T-helper 1 cell (primary cell): Measurements from ENCODE around the gene SLC45A3.
A peak's percentile ranks its signal among the peaks of the same experiment; 100 is the strongest.

ENCODE experiments used
- DNase-seq, 5 donors: peaks; one replicate each; pipeline ENCODE4 v3.0.0-alpha.2; 2012 to 2020

Gene SLC45A3

GRCh38 chr1:205632669-205633169 lies 47.6 kb downstream of the SLC45A3 start:
- DNase-seq, result no peak

GRCh38 chr1:205631768-205632668 lies 48.3 kb downstream of the SLC45A3 start, which contains the start of gene ELK4:
Gene ELK4, minus strand, starts transcription at chr1:205632011. Its CDS starts 8,129 bp downstream, at chr1:205623882.
- peak; percentile 97 to 100 (median 99) for DNase-seq

DNA sequence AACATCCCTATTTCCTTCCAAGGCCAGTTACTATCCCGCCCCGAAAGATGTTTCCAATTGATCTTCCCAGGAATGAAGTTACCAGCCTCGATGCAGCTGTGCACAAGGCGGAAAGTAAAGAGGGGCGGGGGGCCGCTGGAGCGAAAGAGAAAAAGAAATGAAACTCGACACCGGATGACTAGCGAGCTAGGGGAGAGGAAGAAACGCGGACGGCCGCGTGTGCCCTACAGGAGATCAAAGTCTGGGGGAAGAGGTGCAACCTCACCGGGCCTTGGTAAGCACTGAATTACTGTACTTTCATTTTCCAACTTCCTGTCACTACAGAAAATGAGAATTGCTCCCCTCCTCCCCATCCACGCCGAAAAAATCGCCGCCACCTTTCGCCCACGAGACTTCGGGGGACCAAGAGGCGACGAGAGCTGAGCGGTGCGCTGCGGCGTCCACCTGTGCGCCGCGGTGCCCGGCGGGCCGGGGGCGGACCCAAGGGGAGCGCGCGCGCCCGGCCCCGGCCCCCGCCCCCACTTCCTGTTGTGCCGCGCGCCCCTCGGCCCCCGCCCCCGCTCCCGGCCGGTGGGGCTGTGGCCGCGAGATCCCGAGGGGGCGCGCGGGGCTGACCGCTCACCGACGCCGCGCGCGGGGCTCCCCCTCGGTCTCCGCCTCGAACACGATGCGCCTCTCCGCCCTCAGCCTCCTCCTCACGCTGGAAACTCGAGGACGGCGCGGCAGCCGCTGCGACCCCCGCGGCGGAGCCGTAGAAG lies 49.1 kb downstream of the SLC45A3 start:
- DNase-seq, result peak; percentile 63 to 95 (median 75)

DNA sequence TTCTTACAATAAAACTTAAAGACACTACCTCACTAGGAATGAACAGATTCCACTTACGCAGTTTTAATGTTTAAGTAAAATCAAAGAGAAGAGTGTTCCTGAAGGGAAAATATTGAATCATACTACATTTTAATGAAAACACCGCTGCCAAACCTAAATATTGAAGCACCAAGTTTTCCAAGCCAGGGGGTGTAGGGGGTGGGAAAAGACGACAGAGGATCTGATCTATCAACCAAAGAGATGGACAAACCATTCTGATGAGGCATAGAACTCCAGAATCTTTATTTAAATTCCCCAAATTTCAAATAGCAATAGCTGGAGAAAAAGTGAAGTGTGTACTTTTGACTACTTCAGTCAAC lies 49.7 kb downstream of the SLC45A3 start:
- no peak for DNase-seq

GRCh38 chr1:205630241-205630640 lies 50.1 kb downstream of the SLC45A3 start:
- no peak for DNase-seq

DNA sequence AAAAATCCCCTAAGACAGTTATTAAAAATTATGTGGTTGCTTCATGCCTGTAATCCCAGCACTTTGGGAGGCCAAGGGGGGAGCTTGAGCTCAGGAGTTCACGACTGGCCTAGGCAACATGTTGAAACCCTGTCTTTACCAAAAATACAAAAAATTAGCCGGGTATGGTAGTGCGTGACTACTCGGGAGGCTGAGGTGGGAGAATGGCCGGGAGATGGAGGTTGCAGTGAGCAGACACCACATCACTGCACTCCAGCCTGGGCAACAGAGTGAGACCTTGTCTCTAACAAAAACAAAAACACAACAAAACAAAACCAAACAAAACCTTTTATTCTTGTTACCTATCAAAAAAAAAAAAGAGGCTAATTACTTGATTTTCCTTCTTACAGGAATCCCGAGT lies 50.6 kb downstream of the SLC45A3 start:
- peak in 2 of 5 donors; percentile 5 for DNase-seq

DNA sequence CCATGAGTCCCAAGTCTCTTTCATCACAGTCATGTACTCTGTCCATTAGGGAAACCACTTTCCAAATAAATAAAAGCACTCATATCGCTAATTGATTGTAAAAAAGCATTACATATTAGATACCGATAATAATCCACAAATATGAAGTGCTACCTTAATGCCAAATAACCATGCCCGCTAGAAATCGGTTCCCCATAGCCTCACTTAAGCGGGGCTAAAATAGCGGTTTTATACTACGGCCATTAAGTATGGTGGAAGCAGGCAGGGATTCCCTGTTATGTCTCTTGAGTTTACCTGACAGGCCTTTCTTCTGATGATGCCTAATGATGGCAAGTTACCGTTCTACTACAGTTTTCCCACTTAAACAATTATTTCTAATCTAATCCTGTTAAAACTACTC lies 52.4 kb downstream of the SLC45A3 start:
- no peak for DNase-seq

DNA sequence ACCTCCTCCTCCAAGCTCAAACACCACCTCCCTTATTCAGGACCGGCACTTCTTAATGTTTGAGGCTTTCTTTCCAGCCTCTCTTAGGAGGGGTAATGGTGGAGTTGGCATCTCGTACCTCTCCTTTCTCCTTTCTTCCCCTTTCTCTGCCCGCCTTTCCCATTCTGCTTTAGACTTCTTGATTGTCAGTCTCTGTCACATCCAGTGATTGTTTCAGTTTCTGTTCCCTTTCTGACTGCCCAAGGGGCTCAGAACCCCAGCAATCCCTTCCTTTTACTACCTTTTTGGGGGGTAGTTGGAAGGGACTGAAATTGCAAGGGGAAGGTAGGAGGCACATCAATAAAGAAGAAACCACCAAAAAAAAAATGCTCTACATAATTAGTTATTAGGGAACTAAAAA lies 54.1 kb downstream of the SLC45A3 start:
- DNase-seq, result no peak

DNA sequence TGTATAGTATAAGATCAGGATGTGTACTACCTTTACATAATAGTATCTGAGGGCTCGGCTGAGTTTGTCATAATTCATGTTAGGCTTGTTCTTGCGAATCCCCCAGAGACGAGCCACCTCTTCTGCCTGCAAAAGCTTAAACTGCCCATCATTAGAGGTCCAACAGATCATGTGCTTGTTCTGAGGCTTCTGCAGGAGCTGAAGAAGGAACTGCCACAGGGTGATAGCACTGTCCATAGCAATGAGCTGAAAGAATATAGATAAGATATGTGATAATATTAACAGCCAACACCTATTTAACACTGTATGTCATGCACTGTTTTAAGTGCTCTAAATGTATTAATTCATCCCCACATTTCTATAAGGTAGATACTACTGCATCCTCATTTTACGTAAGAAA lies 56.7 kb downstream of the SLC45A3 start:
- no peak for DNase-seq

DNA sequence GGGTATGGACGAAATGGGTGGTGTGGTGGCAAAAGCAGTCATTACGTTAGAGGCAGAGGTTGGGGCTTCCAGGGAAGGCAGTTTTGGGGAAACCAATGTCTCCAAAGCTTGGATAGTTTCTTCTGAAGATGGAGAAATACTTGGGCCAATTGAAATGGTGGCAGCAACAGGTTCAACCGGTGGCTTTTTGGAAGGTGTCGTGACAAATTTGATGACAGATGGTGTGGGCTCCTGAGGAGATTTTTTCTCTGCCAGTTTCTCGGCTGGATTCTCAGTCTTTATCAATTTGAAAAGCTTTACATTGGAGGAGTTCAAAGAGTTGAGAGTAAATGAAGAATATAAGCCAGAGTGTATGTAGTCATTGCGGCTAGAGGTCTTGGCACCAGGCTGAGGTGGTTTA lies 60.0 kb downstream of the SLC45A3 start:
- no peak for DNase-seq

DNA sequence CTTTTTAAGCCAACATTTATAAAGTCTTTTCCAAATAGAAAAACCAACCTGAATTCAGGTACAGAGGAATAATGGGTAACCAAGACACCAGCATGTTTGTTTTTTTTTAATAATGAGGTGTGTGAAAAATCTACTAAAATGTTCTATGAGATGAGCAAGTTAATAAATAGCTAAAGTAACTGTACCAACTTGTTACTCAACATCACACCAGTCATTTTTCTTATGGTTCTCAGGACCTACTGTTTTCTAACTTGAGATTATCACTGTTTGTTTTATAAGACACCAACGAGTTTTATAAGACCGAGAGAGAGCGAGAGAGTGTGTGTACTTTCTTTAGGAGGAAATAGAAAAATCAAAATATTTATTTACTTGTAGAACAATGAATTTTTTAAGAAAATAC lies 60.9 kb downstream of the SLC45A3 start:
- no peak for DNase-seq

GRCh38 chr1:205616563-205617293 lies 63.6 kb downstream of the SLC45A3 start:
- DNase-seq, result no peak

- no peak for DNase-seq
These were observed 64.5 kb downstream of the SLC45A3 start for GRCh38 chr1:205615789-205616188.

- no peak for DNase-seq
These were observed 66.4 kb downstream of the SLC45A3 start for GRCh38 chr1:205613854-205614412.

DNA sequence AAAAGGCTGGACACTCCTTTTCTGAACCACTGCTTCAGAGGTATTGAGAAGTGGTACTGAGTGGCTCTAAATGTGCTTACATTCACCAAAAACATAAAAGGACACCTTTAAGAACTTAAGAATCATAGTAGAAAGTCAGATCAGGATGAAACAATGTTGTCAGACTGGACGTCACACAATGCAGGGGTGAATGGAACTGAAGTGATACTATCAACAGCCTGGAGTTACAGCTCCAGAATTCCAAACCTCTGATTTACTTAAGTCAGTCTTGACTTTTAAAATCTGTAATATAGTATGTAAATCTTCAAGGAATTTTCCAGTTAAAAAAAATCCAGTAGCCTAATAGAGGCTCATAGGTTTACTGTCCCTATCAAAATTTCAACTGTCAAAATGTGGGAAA lies 67.8 kb downstream of the SLC45A3 start:
- DNase-seq, result no peak

DNA sequence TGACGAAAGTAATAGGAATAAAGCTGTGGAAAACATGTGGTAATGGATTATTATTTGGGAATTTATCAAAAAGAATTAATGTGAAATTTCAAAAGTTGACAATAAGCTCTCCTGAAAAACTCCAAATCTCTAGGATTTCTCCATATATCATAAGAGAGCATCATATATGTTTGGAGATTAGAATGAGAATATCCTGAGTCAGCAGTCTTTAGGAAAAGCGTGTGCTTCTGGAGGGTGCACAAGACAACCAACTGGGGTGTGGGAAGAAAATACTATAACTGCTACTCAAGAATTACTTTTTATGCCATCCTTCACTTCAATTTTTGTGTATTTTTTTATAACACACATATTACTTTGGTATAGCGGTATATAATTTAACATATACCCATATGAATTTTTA lies 68.2 kb downstream of the SLC45A3 start:
- no peak for DNase-seq

- no peak for DNase-seq
These were observed 69.3 kb downstream of the SLC45A3 start for GRCh38 chr1:205610901-205611466.

- DNase-seq, result no peak
These were observed 70.3 kb downstream of the SLC45A3 start for GRCh38 chr1:205610036-205610435.
